GM19193 (cell line): Measurements from ENCODE around the gene WSCD1.

ENCODE experiments used
- POLR2A ChIP-seq: IDR thresholded peaks from 4 replicates; pipeline ENCODE4 v1.6.1; 2011; ENCODE audit not compliant: insufficient read depth, insufficient read length; ENCODE audit errors: extremely low read depth

WSCD1 gene

DNA sequence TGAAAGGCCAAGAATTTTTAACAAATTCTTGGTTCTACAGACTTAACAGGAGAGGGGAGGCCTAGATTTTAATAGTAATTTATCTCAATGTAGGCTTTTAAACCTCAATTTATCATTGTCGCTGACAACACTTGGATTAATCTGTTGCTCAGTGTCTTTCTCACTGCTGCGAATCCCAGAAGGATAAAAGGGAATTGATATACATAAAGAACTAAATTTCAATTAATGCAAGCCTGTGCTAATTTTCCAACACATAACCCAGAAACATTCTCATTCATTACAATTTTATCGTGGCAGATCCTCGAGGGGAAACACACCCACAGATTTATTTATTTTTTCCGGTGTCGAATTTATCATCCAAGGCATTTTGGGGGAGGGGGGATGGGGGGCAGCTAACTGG lies 98.1 kb downstream of the WSCD1 start:
- TF ChIP-seq POLR2A, result no peak

DNA sequence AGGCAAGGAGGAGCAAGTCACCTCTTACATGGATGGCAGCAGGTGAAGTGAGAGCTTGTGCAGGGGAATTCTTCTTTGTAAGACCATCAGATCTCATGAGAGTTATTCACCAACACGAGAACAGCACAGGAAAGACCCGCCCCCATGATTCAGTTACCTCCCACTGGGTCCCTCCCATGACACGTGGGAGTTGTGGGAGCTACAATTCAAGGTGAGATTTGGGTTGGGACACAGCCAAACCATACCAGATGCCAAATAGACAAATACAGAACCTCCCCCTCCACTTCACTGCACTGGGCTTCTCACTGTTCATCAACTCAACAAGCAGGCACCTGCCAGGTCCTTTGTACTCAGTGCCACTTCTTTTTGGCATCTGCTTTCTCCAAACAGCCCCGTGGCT lies 100.2 kb downstream of the WSCD1 start:
- TF ChIP-seq POLR2A, result no peak

DNA sequence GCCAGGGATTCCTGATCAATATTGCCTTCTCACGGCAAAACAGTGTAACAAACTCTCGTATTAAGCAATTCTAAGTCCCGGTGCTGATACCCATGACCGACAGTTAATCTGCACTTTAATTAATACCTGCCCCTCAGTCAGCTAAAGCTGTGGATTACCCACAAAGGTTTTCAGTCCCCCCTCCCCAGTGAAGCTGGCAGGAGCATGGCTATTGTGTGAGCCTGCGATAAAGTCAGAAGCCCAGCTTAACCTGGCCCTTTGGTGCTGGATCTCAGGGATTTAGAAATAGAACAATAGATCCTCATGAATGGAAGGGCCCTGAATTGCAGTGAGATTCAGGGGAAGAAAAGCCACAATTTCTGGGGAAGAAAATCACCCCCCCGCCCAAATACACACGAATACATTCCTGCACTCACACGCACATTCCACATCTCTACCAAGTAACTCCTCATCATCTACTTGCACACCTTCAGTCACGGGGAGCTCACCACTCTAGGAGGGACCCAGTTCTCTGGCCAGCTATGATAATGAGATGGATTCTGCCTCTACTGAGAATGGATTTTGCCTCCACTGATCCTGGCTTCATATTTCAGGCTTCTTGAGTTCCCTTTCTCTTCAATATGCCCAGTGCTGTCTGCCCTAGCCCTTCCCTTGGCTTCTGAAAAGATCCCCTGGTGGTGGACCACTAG lies 102.6 kb downstream of the WSCD1 start:
- TF ChIP-seq POLR2A, result no peak

DNA sequence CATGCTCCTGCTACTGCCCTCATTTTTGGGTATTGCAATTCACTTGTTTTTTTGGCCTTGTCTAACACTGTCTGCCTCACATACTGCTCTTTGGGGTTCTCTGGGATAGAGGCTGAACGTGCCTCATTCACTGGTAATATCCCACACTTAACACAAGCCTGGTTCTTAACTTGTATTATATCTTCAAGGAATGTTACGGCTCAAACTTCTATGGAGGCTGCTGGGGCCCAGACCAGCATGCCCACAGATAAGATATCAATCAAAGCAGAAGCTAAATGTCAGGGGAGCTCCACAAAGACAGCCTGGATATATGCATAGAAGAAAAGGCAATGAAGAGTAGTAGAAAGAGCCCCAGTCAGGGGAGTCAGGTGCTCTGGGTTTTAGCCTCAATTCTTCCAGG lies 103.5 kb downstream of the WSCD1 start:
- no peak for TF ChIP-seq POLR2A
